ENCODE measurements around the gene TUBGCP6. TPM values are rescaled to one million over a fixed set of nuclear protein-coding genes. Genes with fewer than 3 reads are reported as not detected.

The TUBGCP6 gene
- total RNA-seq, 1 donor from 2014 or later = 48.5 TPM

DNA sequence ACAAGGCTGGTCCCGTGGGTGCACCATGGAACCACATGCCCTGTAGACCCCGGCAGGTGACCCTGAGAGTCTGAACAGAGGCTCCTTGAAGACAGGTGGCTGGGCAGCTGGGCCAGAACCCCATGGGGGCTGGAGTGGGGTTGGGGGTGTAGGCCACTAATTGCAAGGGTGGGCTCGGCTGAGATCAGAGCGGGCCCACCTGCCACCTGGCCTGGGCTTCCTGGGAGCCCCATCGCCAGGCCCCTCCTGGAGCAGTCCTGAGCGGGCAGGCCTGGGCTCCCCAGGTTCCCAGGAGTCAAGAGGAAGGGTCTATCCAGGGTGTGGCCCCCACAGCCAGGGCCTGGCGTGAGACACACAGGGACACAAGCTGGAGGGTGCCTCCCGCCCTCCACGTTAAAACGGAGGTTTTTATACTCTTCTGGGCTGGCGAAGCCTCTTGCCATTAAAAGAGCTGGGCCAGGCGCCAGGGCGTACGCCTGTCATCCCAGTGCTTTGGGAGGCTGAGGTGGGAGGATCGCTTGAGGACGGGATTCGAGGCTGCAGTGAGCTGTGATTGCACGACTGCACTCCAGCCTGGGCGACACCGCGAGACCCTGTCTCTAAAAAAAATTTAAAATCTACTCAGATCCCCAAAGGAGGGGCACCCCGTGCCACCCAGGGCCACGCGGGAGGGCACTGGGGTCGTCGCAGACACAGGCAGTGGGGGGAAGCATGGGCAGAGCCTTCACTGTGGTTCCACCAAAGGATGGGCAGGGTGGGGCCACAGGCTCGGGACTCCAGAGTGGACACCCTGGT, 63.9 kb downstream of the TUBGCP6 start:
- intact Hi-C loops (cut with DNase I) = no loop called here
- H3K4me3 ChIP-seq = no peak overlapping the region
- no peak overlapping the region for H3K27ac ChIP-seq
- DNase-seq = no peak
- H3K4me1 ChIP-seq = peaks cover 21% of the 10 kb centered on the region
- no peaks in the 10 kb centered on the region for H3K9me3 ChIP-seq
- TF ChIP-seq, protein P1, sequence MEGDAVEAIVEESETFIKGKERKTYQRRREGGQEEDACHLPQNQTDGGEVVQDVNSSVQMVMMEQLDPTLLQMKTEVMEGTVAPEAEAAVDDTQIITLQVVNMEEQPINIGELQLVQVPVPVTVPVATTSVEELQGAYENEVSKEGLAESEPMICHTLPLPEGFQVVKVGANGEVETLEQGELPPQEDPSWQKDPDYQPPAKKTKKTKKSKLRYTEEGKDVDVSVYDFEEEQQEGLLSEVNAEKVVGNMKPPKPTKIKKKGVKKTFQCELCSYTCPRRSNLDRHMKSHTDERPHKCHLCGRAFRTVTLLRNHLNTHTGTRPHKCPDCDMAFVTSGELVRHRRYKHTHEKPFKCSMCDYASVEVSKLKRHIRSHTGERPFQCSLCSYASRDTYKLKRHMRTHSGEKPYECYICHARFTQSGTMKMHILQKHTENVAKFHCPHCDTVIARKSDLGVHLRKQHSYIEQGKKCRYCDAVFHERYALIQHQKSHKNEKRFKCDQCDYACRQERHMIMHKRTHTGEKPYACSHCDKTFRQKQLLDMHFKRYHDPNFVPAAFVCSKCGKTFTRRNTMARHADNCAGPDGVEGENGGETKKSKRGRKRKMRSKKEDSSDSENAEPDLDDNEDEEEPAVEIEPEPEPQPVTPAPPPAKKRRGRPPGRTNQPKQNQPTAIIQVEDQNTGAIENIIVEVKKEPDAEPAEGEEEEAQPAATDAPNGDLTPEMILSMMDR (IDR thresholded peaks at IDR 0.05) = no peak
- ATAC-seq = no peak
- no peaks in the 10 kb centered on the region for H3K36me3 ChIP-seq
- H3K27me3 ChIP-seq (ENCODE audit: low read depth) = peaks cover 29% of the 10 kb centered on the region

DNA sequence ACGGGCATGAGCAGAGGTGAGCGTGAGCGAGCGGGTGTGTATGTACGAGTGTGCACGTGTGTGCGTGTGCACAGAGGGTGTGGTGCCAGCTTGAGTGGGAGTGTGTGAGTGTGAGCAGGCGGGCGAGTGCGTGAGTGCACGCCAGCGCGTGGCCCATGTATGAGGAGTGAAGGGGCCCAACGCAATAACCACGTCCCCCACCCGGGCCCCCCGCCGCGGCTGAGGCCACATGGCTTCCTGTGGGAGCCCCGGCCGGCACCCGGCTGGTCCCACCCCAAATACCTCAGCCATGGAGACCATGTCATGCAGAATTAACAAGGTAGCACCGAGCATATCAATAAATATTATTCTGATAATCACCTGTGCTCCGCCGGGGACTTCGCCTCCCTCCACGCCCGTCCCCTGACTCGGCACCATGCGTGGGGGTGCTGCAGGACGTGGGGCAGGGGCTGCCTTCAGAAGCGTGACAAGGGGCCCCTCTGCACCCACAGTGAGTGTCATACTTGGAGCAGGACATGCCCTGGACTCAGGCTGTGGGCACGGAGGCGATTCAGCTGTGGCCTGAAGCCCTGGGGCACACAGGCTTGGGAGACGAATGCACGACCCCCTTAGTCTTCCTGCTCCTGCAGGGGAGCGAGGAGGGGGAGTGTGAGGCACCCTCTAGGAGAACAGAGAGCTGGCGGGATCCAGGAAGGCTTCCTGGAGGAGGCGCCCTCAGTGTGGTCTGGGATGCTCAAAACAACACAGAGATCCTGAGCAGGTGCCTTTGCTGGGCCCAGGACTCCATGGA, 64.7 kb downstream of the TUBGCP6 start:
- intact Hi-C loops (cut with DNase I) = no loop called here
- no peak for DNase-seq
- no peaks in the 10 kb centered on the region for H3K9me3 ChIP-seq
- H3K36me3 ChIP-seq = no peaks in the 10 kb centered on the region
- TF ChIP-seq, protein P1 (IDR thresholded peaks at IDR 0.05) = no peak
- peaks cover 17% of the 10 kb centered on the region for H3K4me1 ChIP-seq
- H3K4me3 ChIP-seq = no peak overlapping the region
- ATAC-seq = no peak
- peaks cover 29% of the 10 kb centered on the region for H3K27me3 ChIP-seq (ENCODE audit: low read depth)
- H3K27ac ChIP-seq = no peak overlapping the region

DNA sequence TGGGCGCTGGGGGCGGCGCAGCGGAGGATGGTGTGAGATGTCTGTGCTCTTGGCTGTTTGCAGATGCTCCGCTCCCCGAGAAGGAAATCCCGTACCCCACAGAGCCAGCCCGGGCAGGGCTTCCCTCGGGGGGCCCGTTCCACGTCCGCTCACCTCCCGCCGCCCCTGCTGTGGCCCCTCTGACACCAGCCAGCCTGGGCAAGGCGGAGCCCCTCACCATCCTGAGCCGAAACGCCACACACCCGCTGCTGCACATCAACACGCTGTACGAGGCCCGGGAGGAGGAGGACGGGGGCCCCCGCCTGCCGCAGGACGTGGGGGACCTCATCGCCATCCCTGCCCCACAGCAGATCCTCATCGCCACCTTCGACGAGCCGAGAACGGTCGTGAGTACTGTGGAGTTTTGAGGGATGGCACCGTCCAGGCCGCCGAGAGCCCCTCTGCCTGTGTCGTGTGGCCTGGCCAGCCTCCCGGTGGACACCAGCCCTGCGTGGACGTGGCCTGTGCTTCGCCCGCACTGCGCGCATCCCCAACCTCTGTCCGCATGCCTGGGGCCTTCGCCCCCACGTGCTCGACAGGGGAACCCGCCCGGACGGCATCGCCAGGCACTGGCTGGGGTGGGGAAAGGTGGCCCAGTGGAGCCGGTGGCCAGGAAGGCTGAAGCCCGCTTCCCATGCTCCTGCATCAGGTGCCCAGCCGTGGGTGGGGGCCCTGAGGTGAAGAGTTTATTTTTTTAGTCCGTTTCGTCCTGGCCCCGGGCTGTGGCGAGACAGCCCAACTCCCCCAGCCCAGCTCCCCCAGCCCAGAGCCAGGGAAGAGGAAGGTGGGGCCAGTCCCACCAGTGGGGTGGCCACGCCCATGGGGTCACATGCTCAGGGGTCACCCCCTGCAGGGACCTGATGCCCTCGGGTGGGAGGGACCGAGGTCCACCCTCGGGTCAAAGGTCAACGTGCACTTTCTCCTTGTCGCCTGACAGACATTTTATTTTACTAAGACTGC, 65.7 kb downstream of the TUBGCP6 start:
- H3K36me3 ChIP-seq = no peaks in the 10 kb centered on the region
- no peak for DNase-seq

DNA sequence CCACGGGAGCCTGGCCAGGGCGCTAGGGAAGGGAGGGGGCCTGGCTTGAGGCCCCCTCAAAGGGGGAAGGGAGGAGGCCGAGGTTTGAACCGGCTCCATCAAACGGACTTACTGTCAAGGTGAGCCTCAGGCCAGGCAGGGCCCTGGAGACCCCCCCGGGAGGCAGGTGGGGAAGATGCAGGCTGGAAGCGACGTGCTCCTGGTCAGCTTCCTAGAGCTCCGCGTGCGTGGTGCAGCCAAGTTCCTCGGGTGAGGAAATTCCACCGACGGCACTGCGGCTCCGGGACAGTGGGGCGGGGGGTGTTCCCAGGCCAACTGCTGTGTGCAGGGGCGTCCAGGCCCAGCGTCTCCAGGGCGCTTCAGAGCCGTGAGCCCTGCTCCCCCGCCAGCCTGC, 66.4 kb downstream of the TUBGCP6 start:
- DNase-seq = peak; percentile 30
- peaks cover 29% of the 10 kb centered on the region for H3K27me3 ChIP-seq (ENCODE audit: low read depth)

More for the DNA sequence above, 65.7 kb downstream of the TUBGCP6 start:
- ATAC-seq = no peak
- TF ChIP-seq, protein P1 (IDR thresholded peaks at IDR 0.05) = no peak
- Histone ChIP-seq H3K27me3 (ENCODE audit: low read depth) (peaks cover 29% of the 10 kb centered on the region), H3K4me1 (peaks cover 10% of the 10 kb centered on the region), H3K27ac (no peak overlapping the region), H3K9me3 (no peaks in the 10 kb centered on the region), H3K4me3 (no peak overlapping the region)
- intact Hi-C loops (cut with DNase I) = no loop called here

More for the DNA sequence above, 66.4 kb downstream of the TUBGCP6 start:
- Histone ChIP-seq H3K4me1 (peaks cover 3% of the 10 kb centered on the region), H3K4me3 (no peak overlapping the region), H3K27ac (no peak overlapping the region), H3K9me3 (no peaks in the 10 kb centered on the region), H3K36me3 (no peaks in the 10 kb centered on the region)
- intact Hi-C loops (cut with DNase I) = no loop called here
- no peak for ATAC-seq
- TF ChIP-seq, protein P1 (IDR thresholded peaks at IDR 0.05) = no peak
